NCI-H526 treated with DMSO at 0.1 percent for 48 hours (cell line): ENCODE results near the gene KCND3.

Source experiments
- DNase-seq: peaks from one replicate; lab custom pipeline; 2025; lab: John Stamatoyannopoulos, UW

KCND3 gene

DNA sequence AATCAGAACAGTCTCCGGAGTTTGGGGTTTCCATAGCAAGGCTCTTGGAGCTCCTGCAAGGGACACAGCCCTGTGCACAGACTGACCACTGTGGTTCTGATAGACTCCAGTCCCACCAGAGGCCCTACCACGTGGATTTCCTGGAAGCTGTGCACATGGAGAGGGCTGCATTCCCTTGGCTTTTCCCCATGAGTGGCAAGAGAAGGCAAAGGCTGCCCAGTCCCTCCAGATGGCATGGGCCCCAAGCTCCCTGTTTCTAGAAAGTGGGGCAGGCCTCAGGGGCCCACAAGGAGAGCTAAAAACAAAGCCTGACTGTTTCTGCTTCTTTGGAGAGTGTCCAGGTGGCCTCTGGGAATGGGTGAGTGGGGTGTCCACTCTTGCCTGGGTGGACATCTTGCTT lies 146.3 kb downstream of the KCND3 start:
- no peak for DNase-seq

DNA sequence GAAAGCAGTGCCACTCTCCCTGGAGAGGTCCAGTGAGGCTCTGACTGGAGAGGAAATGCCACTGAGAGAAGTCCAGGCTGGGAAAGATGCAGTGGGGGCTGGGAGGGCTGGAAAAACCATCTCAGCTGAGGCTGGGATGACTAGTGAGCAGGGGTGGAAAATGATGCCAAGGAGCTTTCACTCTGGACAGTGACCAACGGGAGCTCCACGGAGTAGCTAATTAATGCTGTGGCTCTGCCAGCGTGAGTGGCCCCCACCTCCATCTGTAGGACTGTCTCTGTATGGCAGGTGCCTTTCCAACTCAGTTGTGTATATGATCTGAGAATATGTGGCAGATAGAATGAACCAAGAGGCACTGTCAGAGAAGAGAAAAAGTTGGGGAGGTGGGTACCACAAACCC lies 147.1 kb downstream of the KCND3 start:
- DNase-seq, result no peak

DNA sequence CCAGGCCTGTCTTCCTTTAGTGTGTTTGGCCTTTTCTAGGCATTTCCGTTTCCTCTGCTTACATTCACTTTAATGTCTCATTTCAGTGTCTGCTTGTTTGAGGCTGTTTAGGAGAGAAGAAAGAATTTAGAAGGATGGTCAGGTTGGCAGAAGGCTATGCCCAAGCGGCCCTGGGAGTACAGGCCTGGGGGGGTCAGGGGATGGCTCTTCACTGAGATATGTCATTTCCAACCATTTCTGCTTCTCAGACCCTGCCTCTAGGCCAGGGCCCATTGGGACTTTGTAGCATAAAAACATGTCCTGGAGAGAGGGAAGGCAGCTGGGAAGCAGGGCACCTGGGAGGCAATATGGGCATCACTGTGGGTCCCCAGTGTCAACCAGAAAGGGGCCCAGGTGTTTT lies 147.7 kb downstream of the KCND3 start:
- DNase-seq, result no peak

DNA sequence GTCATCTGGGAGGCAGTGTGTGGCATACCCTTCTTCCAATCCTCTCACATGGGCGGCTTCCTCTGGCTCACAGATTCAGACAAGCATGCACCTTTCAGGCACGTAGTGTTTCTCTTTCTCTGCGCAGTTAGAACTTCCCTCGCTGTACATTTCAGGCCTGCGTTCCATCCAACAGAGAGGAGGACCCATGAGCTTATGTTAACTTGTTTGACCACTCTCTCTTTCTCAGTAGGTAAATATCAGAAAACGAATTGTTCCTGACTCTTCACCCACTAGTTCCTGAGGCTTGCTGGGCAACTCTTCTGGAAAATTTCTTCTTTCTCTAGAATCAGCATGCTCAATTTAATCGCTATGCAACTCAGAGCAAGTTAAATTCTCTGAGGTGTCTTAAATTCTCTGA lies 148.3 kb downstream of the KCND3 start:
- no peak for DNase-seq

GRCh38 chr1:111837393-111837792 lies 152.1 kb downstream of the KCND3 start:
- DNase-seq, result no peak

DNA sequence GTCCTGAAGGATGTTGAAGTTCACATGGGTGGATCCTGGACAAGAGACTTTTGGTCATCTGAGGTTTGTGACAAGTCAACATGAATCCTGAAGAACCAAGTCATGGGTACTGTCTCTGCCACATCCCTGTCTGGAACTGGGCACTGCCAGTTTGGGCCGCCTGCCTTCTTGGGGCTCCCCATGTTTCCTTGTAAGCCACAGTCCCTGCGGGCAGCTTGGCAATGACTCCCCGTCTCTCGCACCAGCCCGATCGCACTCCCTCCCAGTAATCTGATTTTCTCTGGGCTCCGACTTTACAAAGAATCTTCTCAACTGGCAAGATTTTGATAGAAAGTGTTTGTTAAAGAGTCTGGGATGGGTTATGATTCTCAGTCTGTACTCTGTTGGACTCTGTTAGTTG lies 153.4 kb downstream of the KCND3 start:
- no peak for DNase-seq

DNA sequence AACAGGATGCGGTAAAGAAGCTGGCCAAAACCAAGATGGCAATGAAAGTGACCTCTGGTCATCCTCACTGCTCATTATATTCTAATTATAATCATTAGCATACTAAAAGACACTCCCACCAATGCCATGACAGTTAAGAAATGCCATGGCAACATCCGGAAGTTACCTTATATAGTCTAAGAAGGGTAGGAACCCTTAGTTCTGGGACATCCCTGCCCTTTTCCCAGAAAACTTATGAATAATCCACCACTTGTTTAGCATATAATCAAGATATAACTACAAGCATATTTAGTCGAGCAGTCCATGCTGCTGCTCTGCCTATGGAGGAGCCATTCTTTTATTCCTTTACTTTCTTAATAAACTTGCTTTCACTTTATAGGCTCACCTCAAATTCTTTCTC lies 154.0 kb downstream of the KCND3 start:
- DNase-seq, result no peak

DNA sequence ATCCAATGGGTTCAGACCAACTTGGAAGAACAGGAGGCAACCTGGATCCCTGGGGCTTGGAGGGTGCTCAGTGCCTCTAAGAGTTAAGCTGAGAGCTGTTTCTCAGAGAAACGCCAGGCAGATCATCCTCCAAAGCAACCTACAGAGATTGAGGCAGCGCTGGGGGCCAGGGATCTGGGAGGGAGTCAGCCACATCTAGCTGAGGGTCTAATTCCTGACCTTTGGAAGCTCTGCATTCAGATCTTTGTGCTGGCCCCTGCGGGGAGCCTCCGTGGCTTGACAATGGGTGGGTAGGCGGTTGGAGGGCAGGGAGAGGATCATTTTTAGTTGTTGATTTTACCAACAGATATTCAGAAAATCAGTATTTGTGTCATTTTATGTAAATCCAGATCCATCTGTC lies 154.5 kb downstream of the KCND3 start:
- no peak for DNase-seq

DNA sequence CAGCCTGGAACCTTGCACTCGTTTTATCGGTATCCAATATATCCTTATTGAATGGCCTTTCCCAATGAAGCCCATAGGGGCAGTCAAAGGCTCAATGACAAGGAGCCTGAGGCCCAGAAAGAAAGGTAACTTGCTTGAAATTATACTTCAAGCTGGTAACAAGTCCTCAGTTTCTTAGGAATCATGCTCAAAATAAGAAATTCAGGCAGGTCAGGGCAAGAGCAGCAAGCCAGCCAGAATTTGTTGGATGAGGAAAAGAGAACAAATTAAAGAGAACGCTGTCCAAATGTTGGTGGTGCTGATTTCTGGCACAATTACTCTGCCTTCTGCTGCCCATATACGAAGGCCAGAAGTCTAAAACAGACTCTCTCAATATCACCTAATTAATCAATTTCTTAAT lies 156.1 kb downstream of the KCND3 start:
- no peak for DNase-seq

- no peak for DNase-seq
Measured at GRCh38 chr1:111832521-111833155, 156.8 kb downstream of the KCND3 start.

DNA sequence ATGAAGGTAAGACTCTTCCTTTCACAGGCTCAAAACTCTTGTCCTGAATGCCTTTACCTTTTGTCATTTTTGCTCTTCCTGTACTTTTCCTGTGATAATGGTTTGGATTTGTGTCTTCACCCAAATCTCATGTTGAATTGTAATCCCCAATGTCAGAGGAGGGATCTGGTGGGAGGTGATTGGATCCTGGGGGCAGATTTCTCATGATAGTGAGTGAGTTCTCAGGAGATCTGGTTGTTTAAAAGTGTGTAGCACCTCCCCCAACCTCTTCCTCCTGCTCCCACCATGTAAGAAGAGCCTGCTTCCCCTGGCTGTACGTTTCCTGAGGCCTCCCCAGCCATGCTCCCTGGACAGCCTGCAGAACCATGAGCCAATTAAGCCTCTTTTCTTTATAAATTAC lies 158.3 kb downstream of the KCND3 start:
- DNase-seq, result no peak

DNA sequence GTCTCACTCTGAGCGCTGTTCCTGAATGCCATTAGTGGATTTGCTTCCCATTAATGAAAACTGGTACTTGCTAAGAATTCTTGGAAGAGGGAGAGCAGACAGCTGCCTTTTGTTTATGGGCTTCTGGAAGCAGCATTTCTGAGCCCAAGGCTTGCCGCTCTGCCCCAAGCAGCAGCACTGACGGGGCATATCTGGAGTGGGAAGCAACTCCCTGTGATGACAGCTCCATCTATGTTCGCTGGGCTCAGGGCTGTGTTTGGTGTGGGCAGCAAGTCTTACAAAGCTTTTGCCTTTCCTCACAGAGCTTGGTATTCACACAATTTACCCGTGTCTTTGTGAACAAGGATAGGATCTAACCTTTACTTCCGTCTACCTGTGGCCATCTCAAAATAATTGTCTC lies 161.5 kb downstream of the KCND3 start:
- DNase-seq, result no peak

- no peak for DNase-seq
Measured at GRCh38 chr1:111826278-111826677, 163.2 kb downstream of the KCND3 start.

DNA sequence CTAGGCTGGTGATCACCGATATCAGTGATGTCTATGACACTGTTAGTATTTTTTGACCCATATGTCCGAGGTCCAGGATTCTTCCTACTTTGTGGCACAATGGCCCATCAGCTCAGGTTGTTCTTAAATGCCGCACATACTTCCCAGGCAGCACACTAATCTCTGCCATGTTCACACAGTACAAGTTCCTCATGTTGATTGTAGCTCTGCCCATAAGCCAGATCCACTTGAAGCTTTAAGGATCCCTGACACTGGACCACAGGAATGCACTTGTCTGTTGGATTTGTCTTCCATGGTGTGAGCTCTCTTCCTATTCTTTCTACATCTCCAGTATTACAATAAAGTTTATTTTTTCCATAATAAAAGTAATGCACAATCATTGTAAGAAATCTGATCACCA lies 164.3 kb downstream of the KCND3 start:
- no peak for DNase-seq

DNA sequence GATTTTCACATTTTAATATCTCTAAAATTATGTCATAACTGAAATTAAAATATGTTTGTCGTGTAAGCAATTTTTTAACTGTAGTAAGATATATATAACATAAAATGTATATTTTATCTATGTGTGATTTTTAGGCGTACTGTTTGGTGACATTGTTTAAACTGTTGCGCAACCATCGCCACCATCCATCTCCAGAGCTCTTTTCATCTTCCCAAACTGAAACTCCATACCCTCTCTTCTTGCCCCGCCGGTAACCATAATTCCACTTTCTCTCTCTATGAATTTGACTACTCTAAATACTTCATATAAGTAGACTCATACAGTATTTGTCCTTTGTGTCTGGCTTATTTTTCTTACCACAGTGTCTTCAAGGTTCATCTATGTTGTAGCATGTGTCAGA lies 167.3 kb downstream of the KCND3 start:
- no peak for DNase-seq

DNA sequence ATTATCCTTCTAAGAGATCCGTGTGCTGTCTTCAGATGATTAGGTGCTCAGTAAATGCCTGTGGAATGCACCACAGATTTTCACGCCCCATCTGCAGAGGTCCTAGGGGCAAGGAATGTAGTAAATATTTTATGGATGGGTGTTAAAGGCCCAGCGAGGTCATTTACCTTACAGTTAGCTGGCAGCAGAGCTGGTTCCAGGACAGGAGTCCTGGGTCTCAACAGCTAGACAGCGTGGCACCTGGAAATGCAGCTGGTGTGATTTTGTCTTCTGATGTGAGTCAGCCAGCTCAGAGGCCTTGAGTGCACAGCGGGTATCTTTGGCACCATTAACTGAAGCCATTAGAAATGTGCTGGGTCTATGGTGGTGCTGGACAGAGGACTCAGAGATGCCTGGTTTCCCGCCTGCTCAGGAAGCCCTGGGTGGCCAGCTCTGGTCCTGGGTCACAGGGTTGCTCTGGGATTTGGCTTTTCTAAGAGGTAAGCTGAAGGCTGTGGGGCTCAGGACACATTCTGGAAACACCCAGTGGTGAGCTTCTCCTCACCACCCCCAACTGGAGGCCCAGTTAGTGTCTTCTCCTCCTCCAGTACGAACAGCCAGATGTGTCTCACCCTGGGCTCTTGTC lies 168.2 kb downstream of the KCND3 start:
- no peak for DNase-seq

GRCh38 chr1:111819566-111820263 lies 169.8 kb downstream of the KCND3 start:
- DNase-seq, result no peak

DNA sequence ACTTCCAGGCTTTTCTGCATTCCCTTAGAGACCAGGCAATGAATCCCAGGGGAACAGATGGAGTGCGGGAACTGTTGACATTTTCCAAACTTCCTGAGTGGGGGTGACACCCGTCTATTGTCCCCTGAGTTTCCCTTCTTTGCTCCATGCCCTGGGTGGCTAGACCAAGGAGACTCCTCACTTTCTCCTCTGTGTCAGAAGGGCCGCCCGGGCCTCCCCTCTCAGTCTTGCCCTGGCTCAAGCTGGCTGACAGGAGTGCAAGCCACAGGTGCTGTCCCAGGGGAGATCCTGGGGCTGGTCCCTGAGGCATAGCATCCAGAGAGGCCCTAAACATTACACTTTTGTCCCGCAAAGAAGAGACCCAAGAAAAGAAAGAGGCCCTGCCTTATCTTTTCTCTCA lies 170.9 kb downstream of the KCND3 start:
- DNase-seq, result no peak

- DNase-seq, result no peak
Measured at GRCh38 chr1:111818081-111818480, 171.4 kb downstream of the KCND3 start.

- DNase-seq, result no peak
Measured at GRCh38 chr1:111814642-111815041, 174.8 kb downstream of the KCND3 start.

DNA sequence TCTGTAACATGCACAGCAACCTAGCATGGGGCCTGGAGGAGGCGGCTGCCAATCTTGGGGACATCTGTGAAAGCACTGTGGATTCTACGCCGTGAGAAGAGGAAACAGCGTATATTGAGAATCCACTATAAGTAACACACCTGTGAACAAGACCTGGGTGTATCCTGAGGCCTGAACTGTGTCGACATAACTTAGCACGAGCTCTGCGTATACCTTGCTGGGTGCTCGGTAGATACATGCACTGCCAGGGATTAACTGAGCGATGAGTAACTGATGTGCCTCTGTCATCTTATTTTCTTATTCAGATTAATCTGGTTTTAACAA lies 175.2 kb downstream of the KCND3 start:
- DNase-seq, result no peak

DNA sequence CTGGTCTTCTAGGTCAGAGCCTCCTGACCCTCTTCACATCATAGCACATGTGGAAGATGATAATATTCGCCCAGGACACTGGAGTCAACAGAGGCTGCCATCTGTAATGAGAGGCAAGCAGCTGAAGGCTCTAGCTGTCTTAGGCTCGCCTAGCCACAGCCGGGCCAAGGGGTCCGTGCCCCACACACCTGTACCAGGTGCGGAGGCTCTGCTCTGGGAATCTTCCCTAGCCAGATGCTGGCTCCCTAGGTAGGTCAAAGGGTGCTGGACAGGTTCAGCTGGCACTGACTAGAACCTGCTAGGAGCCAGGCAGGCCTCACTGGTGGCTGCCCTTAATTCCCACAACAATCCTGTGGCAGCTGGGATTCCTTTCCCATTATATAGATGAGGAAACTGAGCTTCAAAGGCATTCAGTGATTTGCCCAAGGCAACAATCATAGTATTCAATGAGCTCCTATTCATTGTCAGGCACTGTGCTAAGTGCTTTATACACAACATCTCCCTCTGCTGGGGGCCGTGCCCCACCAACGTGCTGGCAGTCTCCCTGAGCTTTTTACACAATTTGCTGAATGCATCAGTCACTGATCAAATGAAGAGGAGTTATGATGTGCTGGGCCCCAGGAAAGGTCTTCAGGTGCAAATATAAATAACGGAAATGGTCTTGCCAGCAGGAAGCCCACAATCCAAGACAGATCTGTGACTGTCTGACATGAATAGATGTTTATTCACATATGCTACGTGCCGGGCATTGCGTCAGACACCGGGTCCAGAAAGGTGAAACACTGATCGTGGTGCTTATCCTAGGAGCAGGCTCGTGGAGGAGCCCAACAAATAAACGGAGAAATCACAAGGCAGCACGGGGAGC lies 175.8 kb downstream of the KCND3 start:
- no peak for DNase-seq

GRCh38 chr1:111812306-111812705 lies 177.2 kb downstream of the KCND3 start:
- no peak for DNase-seq
